SIG-M5 (cell line): Measurements from ENCODE around the gene AKR1B1.

Experiments used
- DNase-seq: peaks from one replicate; lab custom pipeline; 2025; lab: John Stamatoyannopoulos, UW

Gene AKR1B1

GRCh38 chr7:134415700-134416099 is 43.2 kb downstream of the AKR1B1 start:
- DNase-seq, result no peak

GRCh38 chr7:134414109-134414508 is 44.8 kb downstream of the AKR1B1 start:
- DNase-seq, result no peak

- no peak for DNase-seq
These were observed 51.6 kb downstream of the AKR1B1 start for GRCh38 chr7:134407311-134407710.

- DNase-seq, result no peak
These were observed 52.5 kb downstream of the AKR1B1 start for GRCh38 chr7:134406431-134406830.

GRCh38 chr7:134405299-134405698 is 53.6 kb downstream of the AKR1B1 start:
- no peak for DNase-seq

GRCh38 chr7:134403062-134403461 is 55.8 kb downstream of the AKR1B1 start:
- no peak for DNase-seq

GRCh38 chr7:134400859-134401258 is 58.0 kb downstream of the AKR1B1 start:
- DNase-seq, result no peak

- DNase-seq, result no peak
These were observed 62.9 kb downstream of the AKR1B1 start for GRCh38 chr7:134396031-134396430.

- DNase-seq, result no peak
These were observed 63.3 kb downstream of the AKR1B1 start for GRCh38 chr7:134395604-134396003.

GRCh38 chr7:134394056-134394455 is 64.8 kb downstream of the AKR1B1 start:
- DNase-seq, result no peak
